Subcutaneous abdominal adipose tissue (tissue), 5 donors: Measurements from ENCODE around the gene SALL4.
"Not testable (repeated sequence)": the region's sequence is repeated elsewhere in the genome, so short reads cannot be mapped to it uniquely, and the experiment has no call there.

Experiments
- H3K27ac ChIP-seq: one replicate; pipeline ENCODE4 v1.7.0; 2013; ENCODE audit warnings: low read depth, mild to moderate bottlenecking, inconsistent platforms, low read length, moderate library complexity
- H3K27me3 ChIP-seq, 5 donors: one replicate each; pipeline ENCODE4 v1.7.0; 2013; ENCODE audit warnings: low read length in 5 of 5, inconsistent platforms in 1 of 5; ENCODE audit not compliant: control insufficient read depth in 5 of 5, insufficient read depth in 4 of 5
- H3K36me3 ChIP-seq, 5 donors: one replicate each; pipeline ENCODE4 v1.7.0; 2013; ENCODE audit warnings: low read length in 5 of 5; ENCODE audit not compliant: control insufficient read depth in 5 of 5, insufficient read depth in 5 of 5
- H3K4me1 ChIP-seq, 5 donors: one replicate each; pipeline ENCODE4 v1.7.0; 2013; ENCODE audit warnings: low read length in 5 of 5, mild to moderate bottlenecking in 3 of 5, moderate library complexity in 1 of 5; ENCODE audit not compliant: control insufficient read depth in 5 of 5, insufficient read depth in 5 of 5
- H3K4me3 ChIP-seq, 5 donors: one replicate each; pipeline ENCODE4 v1.7.0; 2013; ENCODE audit warnings: low read length in 5 of 5, low read depth in 1 of 5
- H3K9ac ChIP-seq, 5 donors: one replicate each; pipeline ENCODE4 v1.7.0; 2013; ENCODE audit warnings: low read length in 5 of 5, mild to moderate bottlenecking in 4 of 5, moderate library complexity in 3 of 5
- H3K9me3 ChIP-seq, 5 donors: one replicate each; pipeline ENCODE4 v1.7.0; 2013; ENCODE audit warnings: low read length in 5 of 5; ENCODE audit not compliant: control insufficient read depth in 5 of 5
- donor health status: healthy.
- donor health status: healthy.
- donor health status: healthy.
- donor health status: healthy.
- donor health status: healthy.

Gene SALL4

DNA sequence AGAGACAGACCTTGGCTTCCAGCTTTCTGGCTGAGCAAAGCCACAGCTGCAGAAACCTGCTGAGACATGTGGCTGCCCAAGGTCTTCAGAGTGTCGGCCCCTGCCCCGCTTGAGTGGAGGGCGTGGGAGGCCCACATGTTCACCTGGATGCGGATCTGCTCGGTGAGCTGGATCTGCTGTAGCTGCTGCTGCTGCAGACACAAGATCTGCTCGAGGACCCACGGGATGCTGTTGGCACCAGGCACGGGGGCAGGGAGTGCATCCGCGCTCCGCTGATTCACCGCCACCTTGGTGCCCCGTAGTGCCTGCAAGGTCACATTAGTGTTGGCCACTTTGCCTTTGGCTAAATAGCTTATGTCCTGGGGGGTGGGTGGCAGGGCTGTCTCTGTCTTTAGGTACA lies 10.7 kb downstream of the SALL4 start:
- H3K4me1 ChIP-seq: no peaks in the 10 kb centered on the region
- no peaks in the 10 kb centered on the region for H3K9me3 ChIP-seq
- H3K36me3 ChIP-seq: no peaks in the 10 kb centered on the region
- no peak overlapping the region for H3K27ac ChIP-seq
- peaks cover 0 to 5% (median 0%) of the 10 kb centered on the region in 5 donors for H3K27me3 ChIP-seq
- no peak overlapping the region for H3K9ac ChIP-seq
- H3K4me3 ChIP-seq: no peak overlapping the region

DNA sequence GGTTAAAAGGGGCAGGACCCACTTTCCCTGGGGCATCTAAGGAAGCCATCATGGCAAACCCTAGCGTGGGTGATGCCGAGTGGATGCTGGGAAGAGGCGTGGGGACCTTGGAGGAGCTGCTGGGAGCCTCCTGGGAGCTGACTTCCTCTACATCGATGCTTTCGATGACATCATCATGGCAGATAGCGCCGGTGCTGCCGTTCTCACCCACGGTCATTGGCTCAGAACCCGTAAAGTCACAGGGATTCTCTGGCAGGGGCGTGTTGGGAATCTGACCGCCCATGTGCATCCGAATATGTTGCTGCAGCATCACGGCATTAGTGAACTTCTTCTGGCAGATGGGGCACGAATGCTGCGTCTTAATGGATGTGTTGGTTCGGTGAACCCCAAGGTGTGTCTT lies 12.1 kb downstream of the SALL4 start:
- Histone ChIP-seq H3K4me3 (no peak overlapping the region), H3K36me3 (no peaks in the 10 kb centered on the region), H3K9ac (no peak overlapping the region), H3K27me3 (peaks cover 0 to 5% (median 0%) of the 10 kb centered on the region in 5 donors), H3K4me1 (no peaks in the 10 kb centered on the region), H3K27ac (no peak overlapping the region), H3K9me3 (no peaks in the 10 kb centered on the region)

DNA sequence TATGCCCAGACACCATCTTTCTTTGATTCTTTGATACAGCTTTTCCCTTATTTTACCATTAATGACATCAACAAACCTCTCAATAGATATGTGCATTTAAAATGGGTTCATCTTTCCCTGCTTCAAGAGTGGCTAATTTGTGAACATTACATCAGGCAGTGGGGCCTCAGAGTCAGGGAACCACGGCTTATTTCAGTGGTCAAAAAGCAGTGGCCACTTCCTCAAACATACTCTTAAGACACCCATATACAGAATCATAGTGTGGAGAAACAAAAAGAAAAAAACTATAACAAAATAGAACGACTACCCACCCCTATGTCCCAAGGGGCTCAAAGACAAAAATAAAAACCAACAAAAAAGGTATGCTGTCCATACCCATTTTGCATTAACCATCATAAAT lies 12.9 kb downstream of the SALL4 start:
- no peak overlapping the region for H3K27ac ChIP-seq

DNA sequence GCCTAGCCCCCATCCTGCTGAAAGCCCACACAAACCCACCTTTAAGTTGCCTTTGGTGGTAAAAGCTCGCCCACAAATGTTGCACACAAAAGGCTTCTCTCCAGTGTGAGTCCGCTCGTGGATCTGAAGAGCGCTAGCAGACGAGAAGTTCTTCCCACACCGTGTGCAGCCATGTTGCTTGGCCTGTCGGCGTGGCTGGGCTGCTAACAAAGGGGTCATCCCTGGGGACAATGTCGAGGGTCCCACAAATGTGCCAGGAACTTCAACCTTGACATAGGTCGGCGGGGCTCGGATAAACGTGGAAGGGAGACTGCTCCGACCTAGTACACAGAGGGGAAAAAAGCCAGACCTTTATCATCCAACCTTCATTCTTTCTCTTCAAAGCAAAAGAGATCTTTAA lies 13.5 kb downstream of the SALL4 start:
- Histone ChIP-seq H3K9me3 (no peaks in the 10 kb centered on the region), H3K36me3 (no peaks in the 10 kb centered on the region), H3K27me3 (peaks cover 0 to 5% (median 0%) of the 10 kb centered on the region in 5 donors), H3K9ac (no peak overlapping the region), H3K27ac (no peak overlapping the region), H3K4me3 (no peak overlapping the region), H3K4me1 (no peaks in the 10 kb centered on the region)

More for the DNA sequence above, 12.9 kb downstream of the SALL4 start:
- H3K27me3 ChIP-seq: peaks cover 0 to 5% (median 0%) of the 10 kb centered on the region in 5 donors
- H3K9me3 ChIP-seq: no peaks in the 10 kb centered on the region
- H3K36me3 ChIP-seq: no peaks in the 10 kb centered on the region
- no peak overlapping the region for H3K9ac ChIP-seq
- no peak overlapping the region for H3K4me3 ChIP-seq
- no peaks in the 10 kb centered on the region for H3K4me1 ChIP-seq

DNA sequence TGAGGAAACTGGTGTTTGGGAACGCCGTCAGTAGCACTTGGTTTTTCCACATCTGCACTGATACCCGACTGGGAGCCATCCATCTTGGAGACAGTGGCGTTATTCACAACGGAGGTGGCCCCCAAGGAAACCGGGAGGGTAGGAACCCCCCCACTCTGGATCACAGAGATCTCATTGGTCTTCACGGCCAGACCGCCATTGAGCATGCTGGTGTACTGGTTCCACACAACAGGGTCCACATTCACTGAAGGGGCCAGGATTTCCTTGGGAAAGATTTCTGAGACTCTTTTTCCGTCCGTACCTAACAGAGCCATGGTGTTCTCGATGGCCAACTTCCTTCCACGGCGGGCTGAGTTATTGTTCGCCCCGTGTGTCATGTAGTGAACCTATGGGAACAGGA lies 18.0 kb downstream of the SALL4 start:
- Histone ChIP-seq H3K27me3 (no peaks in the 10 kb centered on the region), H3K36me3 (no peaks in the 10 kb centered on the region), H3K9me3 (peaks cover 0 to 4% (median 0%) of the 10 kb centered on the region in 5 donors), H3K9ac (no peak overlapping the region), H3K4me3 (no peak overlapping the region), H3K27ac (no peak overlapping the region), H3K4me1 (peaks cover 0 to 2% (median 0%) of the 10 kb centered on the region in 5 donors)

DNA sequence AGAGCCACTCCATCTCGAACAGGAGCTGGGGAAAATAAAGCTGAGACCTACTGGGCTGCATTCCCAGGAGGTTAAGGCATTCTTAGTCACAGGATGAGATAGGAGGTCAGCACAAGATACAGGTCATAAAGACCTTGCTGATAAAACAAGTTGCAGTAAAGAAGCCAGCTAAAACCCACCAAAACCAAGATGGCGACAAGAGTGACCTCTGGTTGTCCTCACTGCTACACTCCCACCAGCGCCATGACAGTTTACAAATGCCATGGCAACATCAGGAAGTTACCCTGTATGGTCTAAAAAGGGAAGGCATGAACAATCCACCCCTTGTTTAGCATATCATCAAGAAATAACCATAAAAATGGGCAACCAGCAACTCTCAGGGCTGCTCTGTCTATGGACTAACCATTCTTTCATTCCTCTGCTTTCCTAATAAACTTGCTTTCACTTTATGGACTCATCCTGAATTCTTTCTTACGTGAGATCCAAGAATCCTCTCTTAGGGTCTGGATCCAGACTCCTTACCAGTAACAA lies 24.0 kb downstream of the SALL4 start:
- not testable (repeated sequence) for H3K4me1 ChIP-seq, H3K9me3 ChIP-seq, H3K36me3 ChIP-seq, H3K9ac ChIP-seq, H3K27me3 ChIP-seq, H3K4me3 ChIP-seq, H3K27ac ChIP-seq

DNA sequence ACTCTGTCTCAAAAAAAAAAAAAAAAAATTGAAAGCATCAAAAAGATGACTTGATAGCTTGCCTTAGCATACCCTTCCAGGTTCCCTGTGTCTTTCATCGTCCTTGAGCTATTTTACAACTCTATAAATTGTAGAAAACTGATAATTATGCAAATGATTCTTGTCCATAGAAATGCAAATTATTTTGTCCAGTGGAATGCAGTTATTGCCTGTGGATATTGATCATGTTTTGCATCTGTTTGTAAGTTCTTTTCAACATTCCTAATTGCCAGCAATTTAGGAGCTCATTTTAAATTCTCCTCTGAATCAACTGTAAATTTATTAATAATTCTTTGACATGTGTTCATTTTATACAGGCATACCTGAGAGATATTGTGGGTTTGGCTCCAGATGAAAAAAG lies 27.1 kb downstream of the SALL4 start:
- H3K4me1 ChIP-seq: no peaks in the 10 kb centered on the region
- no peaks in the 10 kb centered on the region for H3K27me3 ChIP-seq
- H3K4me3 ChIP-seq: no peak overlapping the region
- peaks cover 0 to 6% (median 0%) of the 10 kb centered on the region in 5 donors for H3K9me3 ChIP-seq
- no peaks in the 10 kb centered on the region for H3K36me3 ChIP-seq
- no peak overlapping the region for H3K9ac ChIP-seq
- H3K27ac ChIP-seq: no peak overlapping the region

DNA sequence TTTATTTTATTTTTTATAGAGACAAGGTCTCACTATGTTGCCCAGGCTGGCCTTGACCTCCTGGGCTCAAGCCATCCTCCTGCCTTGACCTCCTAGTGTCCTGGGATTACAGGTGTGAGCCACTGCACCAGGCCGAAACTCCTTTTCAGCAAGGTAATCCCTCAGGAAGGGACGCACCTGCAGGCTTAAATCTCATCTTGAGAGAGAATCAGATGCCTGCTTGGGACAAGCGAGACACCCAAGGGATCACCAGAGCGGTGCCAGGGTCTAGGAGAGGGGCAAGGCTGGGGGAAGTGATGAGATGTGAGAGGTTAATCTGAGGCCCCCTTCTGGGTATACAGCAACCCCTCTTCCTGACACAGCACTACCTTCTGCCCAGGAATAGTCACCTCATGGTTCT lies 30.1 kb downstream of the SALL4 start:
- Histone ChIP-seq H3K9ac (no peak overlapping the region), H3K27ac (no peak overlapping the region), H3K4me3 (no peak overlapping the region), H3K27me3 (peaks cover 0 to 4% (median 0%) of the 10 kb centered on the region in 5 donors), H3K36me3 (no peaks in the 10 kb centered on the region), H3K4me1 (peaks cover 3 to 9% (median 6%) of the 10 kb centered on the region in 5 donors), H3K9me3 (no peaks in the 10 kb centered on the region)

DNA sequence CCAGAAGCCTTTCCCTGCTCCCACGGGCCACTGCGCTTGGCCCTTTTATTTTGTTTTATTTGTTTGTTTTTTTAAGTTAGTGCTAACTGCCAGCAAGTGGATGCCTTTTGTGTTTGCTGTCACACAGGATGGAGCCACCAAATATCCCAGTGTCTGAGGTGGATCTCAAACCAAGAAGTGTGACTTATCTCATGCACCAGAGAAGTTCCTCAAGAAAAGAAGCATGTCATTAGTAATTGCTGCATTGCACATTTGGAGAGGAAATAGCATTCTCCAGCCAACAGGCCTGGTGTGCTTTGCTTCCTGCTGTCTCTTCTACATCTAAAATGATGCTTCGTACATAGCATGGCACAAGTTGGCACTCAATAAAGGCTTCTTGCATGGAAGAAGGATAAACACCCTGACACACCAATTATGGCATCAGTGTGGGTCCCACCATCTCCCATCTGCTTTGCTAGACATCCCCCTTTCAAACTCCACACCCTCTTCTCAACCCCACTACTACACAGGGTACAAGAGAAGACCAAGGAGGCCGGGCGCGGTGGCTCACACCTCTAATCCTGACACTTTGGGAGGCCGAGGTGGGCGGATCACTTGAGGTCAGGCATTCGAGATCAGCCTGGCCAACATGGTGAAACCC lies 32.2 kb downstream of the SALL4 start:
- Histone ChIP-seq H3K36me3 (no peaks in the 10 kb centered on the region), H3K9ac (no peak overlapping the region), H3K4me3 (no peak overlapping the region), H3K4me1 (peaks cover 3 to 23% (median 16%) of the 10 kb centered on the region in 5 donors), H3K27ac (no peak overlapping the region), H3K27me3 (peaks cover 0 to 4% (median 0%) of the 10 kb centered on the region in 5 donors), H3K9me3 (no peaks in the 10 kb centered on the region)

DNA sequence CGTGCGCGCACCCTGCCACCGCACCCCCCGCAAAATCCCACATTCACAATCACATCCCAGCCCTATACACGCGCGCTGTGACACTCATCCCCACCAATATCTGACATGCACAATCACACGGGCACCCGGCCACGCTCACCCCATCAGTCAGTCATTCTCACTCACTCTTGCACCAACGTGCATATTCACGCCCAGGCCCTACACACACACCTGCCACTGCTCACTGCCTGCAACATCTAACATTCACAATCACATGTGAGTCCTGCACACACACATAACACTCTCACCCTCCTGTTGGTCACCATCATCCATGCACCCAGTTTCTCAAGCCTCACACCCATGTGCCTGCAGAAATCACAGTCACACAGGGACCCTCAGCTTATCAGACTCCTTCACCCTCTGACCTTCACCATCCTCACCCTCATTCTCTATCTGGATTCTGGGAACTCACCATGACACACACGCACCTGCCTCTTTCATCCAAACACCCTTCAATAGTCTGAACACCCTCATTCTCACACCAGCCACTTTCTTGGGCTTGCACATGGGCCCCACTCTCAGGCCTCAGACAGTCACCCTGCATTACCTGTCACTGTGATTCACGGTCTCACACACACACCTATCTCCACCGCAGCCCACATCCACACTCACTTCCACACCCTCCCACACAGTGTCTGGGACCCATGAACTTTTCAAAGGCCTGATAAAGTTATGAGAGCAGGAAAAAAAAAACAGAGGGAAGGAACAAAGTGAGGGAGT lies 33.4 kb downstream of the SALL4 start:
- H3K9ac ChIP-seq: no peak overlapping the region
- H3K27me3 ChIP-seq: peaks cover 0 to 4% (median 0%) of the 10 kb centered on the region in 5 donors
- H3K4me1 ChIP-seq: peaks cover 3 to 33% (median 19%) of the 10 kb centered on the region in 5 donors
- H3K9me3 ChIP-seq: no peaks in the 10 kb centered on the region
- H3K4me3 ChIP-seq: peak overlapping the region in 3 of 5 donors; percentile 12 to 59 (median 35)
- H3K36me3 ChIP-seq: no peaks in the 10 kb centered on the region
- H3K27ac ChIP-seq: no peak overlapping the region
